Endodermal cell (in vitro differentiated cells): ENCODE measurements around the gene CMTR2. TPM values are rescaled to one million over a fixed set of nuclear protein-coding genes. Genes with fewer than 3 reads are reported as not detected.

Experiments used
- DNase-seq: peaks from one replicate; pipeline ENCODE4 v3.0.0-alpha.2; 2017
- H3K27ac ChIP-seq: 2 replicates; pipeline ENCODE4 v1.5.1; 2013; ENCODE audit warnings: mild to moderate bottlenecking, low read depth, low read length, moderate library complexity
- H3K27me3 ChIP-seq: 2 replicates; pipeline ENCODE4 v1.6.1; 2013; ENCODE audit warnings: mild to moderate bottlenecking, low read length, moderate library complexity; ENCODE audit not compliant: insufficient read depth, control insufficient read depth, poor library complexity, severe bottlenecking
- H3K36me3 ChIP-seq: 2 replicates; pipeline ENCODE4 v1.7.0; 2013; ENCODE audit warnings: mild to moderate bottlenecking, low read length, moderate library complexity; ENCODE audit not compliant: control insufficient read depth, insufficient read depth
- H3K4me1 ChIP-seq: one replicate; pipeline ENCODE4 v1.7.0; 2013; ENCODE audit warnings: low read length; ENCODE audit not compliant: control insufficient read depth, insufficient read depth
- H3K4me3 ChIP-seq: 2 replicates; pipeline ENCODE4 v1.5.1; 2013; ENCODE audit warnings: mild to moderate bottlenecking, low read length, moderate library complexity
- H3K9ac ChIP-seq: 2 replicates; pipeline ENCODE4 v1.6.1; 2013; ENCODE audit warnings: mild to moderate bottlenecking, low read length, moderate library complexity; ENCODE audit not compliant: poor library complexity, severe bottlenecking; ENCODE audit errors: extremely low read depth
- H3K9me3 ChIP-seq: 2 replicates; pipeline ENCODE4 v1.6.1; 2013; ENCODE audit warnings: mild to moderate bottlenecking, low read length, moderate library complexity; ENCODE audit not compliant: control insufficient read depth
- H3K27ac Mint-ChIP-seq: 2 replicates; pipeline ENCODE4 v1.8.0; 2020; ENCODE audit warnings: mixed read lengths
- H3K27me3 Mint-ChIP-seq: 2 replicates; pipeline ENCODE4 v1.8.0; 2021; ENCODE audit warnings: mild to moderate bottlenecking, mixed read lengths; ENCODE audit not compliant: insufficient read depth
- H3K36me3 Mint-ChIP-seq: 2 replicates; pipeline ENCODE4 v1.8.0; 2020; ENCODE audit warnings: low read depth, mixed read lengths
- H3K4me1 Mint-ChIP-seq: 2 replicates; pipeline ENCODE4 v1.8.0; 2020; ENCODE audit warnings: mixed read lengths
- H3K4me3 Mint-ChIP-seq: 2 replicates; pipeline ENCODE4 v1.8.0; 2020; ENCODE audit warnings: mild to moderate bottlenecking, moderate library complexity, mixed read lengths
- H3K9me3 Mint-ChIP-seq: 2 replicates; pipeline ENCODE4 v1.8.0; 2020; ENCODE audit warnings: mild to moderate bottlenecking, mixed read lengths
- CTCF ChIP-seq: fragments of 200-600 bp; sonication (generic); conservative IDR thresholded peaks from 2 replicates; pipeline ENCODE4 v1.5.0; 2021; ENCODE audit warnings: antibody characterized with exemption, mild to moderate bottlenecking
- WGBS, 2 experiments: methylation state at CpG; one replicate each; pipeline versions ENCODE4 v1.1.5 to v1.1.7; 2013; ENCODE audit warnings: missing lambda C conversion rate in 2 of 2, mixed read lengths in 1 of 2; ENCODE audit not compliant: insufficient coverage in 1 of 2, insufficient read length in 1 of 2; 5-methylcytosine and 5-hydroxymethylcytosine counted together
- total RNA-seq, 2 donors: library from RNA; stranded (reverse); fragmentation: NEBNext Ultra II Directional in 1 of 2; extraction: Animal tissue kit (Norgen Biotek cat#: 25700) in 1 of 2; gene quantifications; 2 replicates in 1 of 2; 3 replicates in 1 of 2; pipeline ENCODE4 v1.2.1, GENCODE V29; 2021

Gene CMTR2
- total RNA-seq, 2 donors from 2014 or later: 16.1 to 17.2 TPM

- no peak overlapping the region for H3K4me3 Mint-ChIP-seq
- Histone ChIP-seq H3K9ac (no peak overlapping the region), H3K4me1 (no peaks in the 10 kb centered on the region), H3K9me3 (no peaks in the 10 kb centered on the region), H3K27me3 (no peaks in the 10 kb centered on the region), H3K27ac (no peak overlapping the region), H3K4me3 (no peak overlapping the region), H3K36me3 (no peaks in the 10 kb centered on the region)
- H3K27me3 Mint-ChIP-seq: peaks cover 4% of the 10 kb centered on the region
- H3K27ac Mint-ChIP-seq: no peak overlapping the region
- no peak for DNase-seq
- 100% methylated on average over 1 of the region's 1 CpG; no CpG with 5 or more reads in 1 of the 2 experiments for WGBS, 2 experiments
- H3K36me3 Mint-ChIP-seq: no peaks in the 10 kb centered on the region
- no peaks in the 10 kb centered on the region for H3K9me3 Mint-ChIP-seq
- peaks cover 2% of the 10 kb centered on the region for H3K4me1 Mint-ChIP-seq
- TF ChIP-seq CTCF: no peak
These were observed 44.7 kb downstream of the CMTR2 start for GRCh38 chr16:71244521-71244920.

GRCh38 chr16:71242601-71243000 is 46.6 kb downstream of the CMTR2 start:
- no peaks in the 10 kb centered on the region for H3K27me3 ChIP-seq
- no peaks in the 10 kb centered on the region for H3K36me3 ChIP-seq
- no peaks in the 10 kb centered on the region for H3K9me3 ChIP-seq
- H3K9ac ChIP-seq: no peak overlapping the region
- no peak overlapping the region for H3K4me3 Mint-ChIP-seq
- no peak for TF ChIP-seq CTCF
- H3K4me3 ChIP-seq: no peak overlapping the region
- no peak overlapping the region for H3K27ac ChIP-seq
- peaks cover 10% of the 10 kb centered on the region for H3K27me3 Mint-ChIP-seq
- H3K9me3 Mint-ChIP-seq: peaks cover 4% of the 10 kb centered on the region
- DNase-seq: no peak
- no peaks in the 10 kb centered on the region for H3K4me1 ChIP-seq
- H3K36me3 Mint-ChIP-seq: no peaks in the 10 kb centered on the region
- no peak overlapping the region for H3K27ac Mint-ChIP-seq
- no peaks in the 10 kb centered on the region for H3K4me1 Mint-ChIP-seq
- 92 to 100% methylated on average over 2 to 3 of the region's 3 CpGs for WGBS, 2 experiments

- Mint-ChIP-seq H3K4me3 (no peak overlapping the region), H3K36me3 (no peaks in the 10 kb centered on the region), H3K9me3 (peaks cover 9% of the 10 kb centered on the region), H3K4me1 (no peaks in the 10 kb centered on the region), H3K27me3 (peaks cover 10% of the 10 kb centered on the region), H3K27ac (no peak overlapping the region)
- Histone ChIP-seq H3K4me3 (no peak overlapping the region), H3K9me3 (peaks cover 2% of the 10 kb centered on the region), H3K36me3 (no peaks in the 10 kb centered on the region), H3K9ac (no peak overlapping the region), H3K27ac (no peak overlapping the region), H3K4me1 (no peaks in the 10 kb centered on the region), H3K27me3 (no peaks in the 10 kb centered on the region)
- no peak for DNase-seq
- TF ChIP-seq CTCF: no peak
- 96 to 99% methylated on average over 4 of the region's 4 CpGs for WGBS, 2 experiments
These were observed 47.2 kb downstream of the CMTR2 start for GRCh38 chr16:71242036-71242435.

Other genes starting within 250 kb of the CMTR2 start
- gene HYDIN, start 58.7 kb downstream of the CMTR2 start, total RNA-seq: 1 to 10 TPM; 6.4 to 7.7 TPM
- 1 to 10 TPM in 1 of 2 donors, not detected in 1; 1.8 TPM for gene CALB2, start 69.3 kb upstream of the CMTR2 start, total RNA-seq
- under 1 TPM; 0.22 to 0.24 TPM for gene TLE7, start 152.7 kb upstream of the CMTR2 start, total RNA-seq
- gene ZNF23, start 172.8 kb upstream of the CMTR2 start, total RNA-seq: 10 to 100 TPM in 1 of 2 donors, 1 to 10 TPM in 1; 9.4 to 13.6 TPM
- gene ZNF19, start 199.9 kb upstream of the CMTR2 start, total RNA-seq: 1 to 10 TPM; 5.8 to 8.5 TPM
- gene CHST4, start 237.0 kb upstream of the CMTR2 start, total RNA-seq: 1 to 10 TPM; 1.9 to 3.2 TPM